D341Med (cell line): Measurements from ENCODE around the gene SMIM38.
"Not testable (repeated sequence)": the region's sequence is repeated elsewhere in the genome, so short reads cannot be mapped to it uniquely, and the experiment has no call there.

Source experiments
- DNase-seq: peaks from one replicate; pipeline ENCODE4 v3.0.0; 2012; ENCODE audit warnings: low spot score

Gene SMIM38

DNA sequence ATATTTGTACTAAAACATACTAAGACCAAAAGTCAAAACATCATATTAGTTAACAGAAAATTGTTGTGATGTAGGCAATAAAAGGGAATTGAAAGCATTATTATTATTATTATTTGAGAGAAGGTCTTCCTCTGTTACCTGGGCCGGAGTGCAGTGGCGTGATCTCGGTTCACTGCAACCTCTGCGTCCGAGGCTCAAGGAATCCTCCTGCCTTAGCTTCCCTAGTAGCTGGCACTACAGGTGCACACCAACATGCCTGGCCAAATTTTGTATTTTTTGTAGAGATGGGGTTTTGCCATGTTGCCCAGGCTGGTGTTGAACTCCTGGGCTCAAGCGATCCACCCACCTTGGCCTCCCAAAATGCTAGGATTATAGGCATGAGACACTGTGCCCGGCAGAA, 15.6 kb upstream of the SMIM38 start:
- not testable (repeated sequence) for DNase-seq

DNA sequence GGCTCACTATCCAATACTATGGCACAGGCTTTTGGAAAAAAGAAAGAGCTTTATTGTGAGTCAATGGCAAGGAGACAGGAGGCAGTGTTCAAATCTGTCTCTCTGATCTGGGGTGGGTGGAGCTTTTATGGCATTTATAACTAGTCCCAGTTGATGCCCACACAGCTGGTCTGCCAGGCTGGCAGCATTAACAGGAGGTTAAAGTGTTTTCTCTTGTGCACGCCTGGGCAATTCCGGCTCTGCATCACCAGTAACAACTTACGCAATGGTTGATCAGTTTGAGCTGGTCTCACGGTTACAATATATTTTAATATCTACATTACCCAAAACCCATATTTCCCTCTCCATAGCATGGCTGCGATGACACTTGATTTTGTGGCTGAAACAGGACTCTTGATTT, 15.1 kb upstream of the SMIM38 start:
- DNase-seq = no peak

DNA sequence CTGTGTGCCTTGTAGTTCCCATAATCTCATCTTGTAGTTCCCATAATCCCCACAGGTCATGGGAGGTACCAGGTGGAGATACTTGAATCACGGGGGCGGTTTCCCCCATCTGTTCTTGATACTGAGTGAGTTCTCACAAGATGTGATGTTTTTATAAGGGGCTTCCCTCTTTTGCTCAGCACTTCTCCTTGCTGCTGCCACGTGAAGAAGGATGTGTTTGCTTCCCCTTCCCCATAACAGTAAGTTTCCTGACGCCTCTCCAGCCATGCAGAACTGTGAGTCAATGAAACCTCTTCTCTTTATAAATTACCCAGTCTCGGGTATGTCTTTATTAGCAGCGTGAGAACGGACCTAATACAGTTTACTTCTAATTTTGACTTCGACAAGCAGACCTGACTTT, 14.0 kb upstream of the SMIM38 start:
- DNase-seq = no peak

- no peak for DNase-seq
These were observed 12.8 kb upstream of the SMIM38 start for GRCh38 chr11:69142895-69143294.

GRCh38 chr11:69144316-69145049, 11.3 kb upstream of the SMIM38 start:
- no peak for DNase-seq

GRCh38 chr11:69145050-69145380, 10.7 kb upstream of the SMIM38 start:
- DNase-seq = no peak

GRCh38 chr11:69148377-69148762, 7.4 kb upstream of the SMIM38 start:
- no peak for DNase-seq

GRCh38 chr11:69148806-69149205, 6.9 kb upstream of the SMIM38 start:
- no peak for DNase-seq

- DNase-seq = not testable (repeated sequence)
These were observed 6.2 kb upstream of the SMIM38 start for GRCh38 chr11:69149338-69150045.

DNA sequence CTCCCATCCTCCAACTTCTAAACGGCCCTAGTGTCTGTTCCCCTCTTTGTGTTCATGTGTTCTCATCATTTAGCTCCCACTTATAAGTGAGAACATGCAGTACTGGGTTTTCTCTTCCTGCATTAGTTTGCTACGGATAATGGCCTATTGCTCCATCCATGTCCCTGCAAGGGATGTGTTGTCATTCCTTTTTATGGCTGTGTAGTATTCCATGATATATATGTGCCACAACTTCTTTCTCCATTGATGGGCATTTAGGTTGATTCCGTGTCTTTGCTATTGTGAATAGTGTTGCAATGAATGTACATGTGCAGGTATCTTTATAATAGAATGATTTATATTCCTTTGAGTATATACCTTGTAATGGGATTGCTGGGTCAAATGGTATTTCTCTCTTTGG, 5.6 kb upstream of the SMIM38 start:
- DNase-seq = no peak

DNA sequence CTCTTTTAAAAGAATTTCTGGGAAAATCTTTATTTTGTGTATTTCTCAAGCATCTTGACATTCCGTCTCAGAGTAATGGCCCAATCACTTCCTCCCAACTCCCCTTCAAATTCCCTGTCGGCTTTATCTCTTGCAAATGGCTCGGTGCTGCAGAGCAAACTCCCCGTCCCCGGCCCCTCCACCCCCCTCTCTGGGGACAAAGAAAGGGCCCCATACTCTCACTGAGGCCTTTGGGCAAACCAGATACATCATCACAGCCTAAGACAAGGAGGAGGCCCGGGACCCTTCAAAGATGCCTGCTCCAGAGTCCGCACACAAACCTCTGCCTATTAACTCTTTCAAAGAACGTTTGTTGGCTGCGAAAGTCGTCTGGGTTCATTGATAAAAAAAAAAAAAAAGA, 3.9 kb upstream of the SMIM38 start:
- no peak for DNase-seq

DNA sequence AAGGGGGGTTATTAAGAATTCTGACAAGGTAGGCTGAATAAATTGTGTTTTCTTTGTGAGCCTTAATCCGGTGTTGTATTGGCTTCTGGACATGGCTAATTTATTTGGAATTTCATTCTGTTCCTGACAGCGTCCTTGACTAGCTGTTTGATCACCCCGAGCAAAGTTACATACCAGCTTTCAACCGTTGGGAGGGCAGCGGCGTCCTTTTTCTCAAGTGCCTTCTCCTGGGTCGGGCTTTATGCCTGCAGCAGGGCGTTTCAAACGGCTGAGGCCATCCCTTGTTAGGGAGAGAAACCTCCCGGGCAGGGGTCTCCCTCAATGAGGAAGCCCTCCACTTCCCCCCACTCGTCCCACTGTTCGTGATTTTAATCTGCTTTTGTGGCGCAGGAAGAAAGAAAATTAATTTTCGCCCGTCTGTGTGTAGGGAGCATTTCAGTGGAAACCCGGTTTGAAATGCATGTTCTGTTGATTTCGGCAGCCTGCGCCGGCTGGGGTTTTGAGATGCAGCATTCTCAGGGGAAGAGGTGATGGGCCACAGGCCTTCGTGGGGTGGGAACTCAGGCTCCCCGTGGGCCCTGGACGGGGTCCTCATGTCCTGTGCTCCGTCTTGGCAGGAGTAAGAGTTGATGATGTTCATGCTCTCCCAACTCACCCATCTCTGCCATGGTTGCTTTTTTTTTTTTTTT, 2.9 kb upstream of the SMIM38 start:
- no peak for DNase-seq

- no peak for DNase-seq
These were observed 2.1 kb upstream of the SMIM38 start for GRCh38 chr11:69153661-69154060.

DNA sequence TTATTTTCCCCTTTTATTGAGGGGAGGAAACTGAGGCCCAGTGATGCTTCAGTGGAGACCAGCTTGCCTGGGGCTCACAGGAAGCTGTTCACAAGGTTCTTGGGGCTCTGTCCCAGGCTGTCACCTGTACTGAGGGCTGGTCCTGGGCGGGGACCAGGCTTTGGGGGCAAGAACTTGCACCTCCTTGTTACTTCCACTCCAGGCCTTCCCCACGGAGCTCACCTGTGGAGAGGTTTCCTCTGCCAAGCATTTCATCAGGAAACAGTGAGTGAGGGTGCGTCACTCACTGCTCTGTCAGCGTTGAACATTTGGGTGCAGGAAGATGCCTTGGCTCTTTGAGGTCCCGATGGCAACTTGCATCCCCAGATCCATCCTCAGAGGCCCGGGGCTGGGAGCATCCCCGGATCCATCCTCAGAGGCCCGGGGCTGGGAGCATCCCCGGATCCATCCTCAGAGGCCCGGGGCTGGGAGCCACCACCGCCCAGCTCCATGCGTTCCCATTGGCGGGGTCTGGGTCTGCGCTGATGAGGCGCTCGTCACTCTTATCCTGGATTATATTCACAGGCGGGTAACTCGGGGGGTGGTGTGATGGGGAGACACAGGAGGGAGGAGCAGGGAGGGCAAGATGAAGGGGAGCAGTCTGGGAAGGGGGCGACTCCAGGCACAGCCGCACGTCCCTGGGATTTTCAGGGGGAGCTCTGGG, 1.4 kb upstream of the SMIM38 start:
- DNase-seq = no peak

DNA sequence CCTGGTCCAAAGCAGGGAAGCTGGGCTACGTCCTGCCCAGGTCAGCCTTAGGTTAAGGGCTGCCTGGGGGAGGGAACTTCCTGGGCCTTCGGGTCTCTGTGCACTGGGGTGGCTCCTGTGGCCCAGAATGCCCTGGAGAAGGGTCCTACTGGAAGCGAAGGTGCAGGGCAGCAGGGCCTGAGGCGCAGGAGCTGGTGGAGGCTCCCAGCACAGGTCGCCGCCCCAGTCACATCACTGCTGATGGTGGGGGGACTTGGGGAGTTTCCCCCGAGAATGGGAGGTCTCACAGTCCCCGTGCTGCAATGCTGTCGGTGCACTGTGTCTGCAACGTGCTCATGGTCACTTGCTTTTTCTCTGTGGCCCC, 815 bp upstream of the SMIM38 start:
- DNase-seq = no peak

- no peak for DNase-seq
These were observed 502 bp downstream of the SMIM38 start for GRCh38 chr11:69156235-69156639.

- DNase-seq = no peak
These were observed 979 bp downstream of the SMIM38 start for GRCh38 chr11:69156673-69157155.

- DNase-seq = no peak
These were observed 1.6 kb downstream of the SMIM38 start for GRCh38 chr11:69157156-69157821.

GRCh38 chr11:69157822-69158231, 2.1 kb downstream of the SMIM38 start:
- DNase-seq = no peak

DNA sequence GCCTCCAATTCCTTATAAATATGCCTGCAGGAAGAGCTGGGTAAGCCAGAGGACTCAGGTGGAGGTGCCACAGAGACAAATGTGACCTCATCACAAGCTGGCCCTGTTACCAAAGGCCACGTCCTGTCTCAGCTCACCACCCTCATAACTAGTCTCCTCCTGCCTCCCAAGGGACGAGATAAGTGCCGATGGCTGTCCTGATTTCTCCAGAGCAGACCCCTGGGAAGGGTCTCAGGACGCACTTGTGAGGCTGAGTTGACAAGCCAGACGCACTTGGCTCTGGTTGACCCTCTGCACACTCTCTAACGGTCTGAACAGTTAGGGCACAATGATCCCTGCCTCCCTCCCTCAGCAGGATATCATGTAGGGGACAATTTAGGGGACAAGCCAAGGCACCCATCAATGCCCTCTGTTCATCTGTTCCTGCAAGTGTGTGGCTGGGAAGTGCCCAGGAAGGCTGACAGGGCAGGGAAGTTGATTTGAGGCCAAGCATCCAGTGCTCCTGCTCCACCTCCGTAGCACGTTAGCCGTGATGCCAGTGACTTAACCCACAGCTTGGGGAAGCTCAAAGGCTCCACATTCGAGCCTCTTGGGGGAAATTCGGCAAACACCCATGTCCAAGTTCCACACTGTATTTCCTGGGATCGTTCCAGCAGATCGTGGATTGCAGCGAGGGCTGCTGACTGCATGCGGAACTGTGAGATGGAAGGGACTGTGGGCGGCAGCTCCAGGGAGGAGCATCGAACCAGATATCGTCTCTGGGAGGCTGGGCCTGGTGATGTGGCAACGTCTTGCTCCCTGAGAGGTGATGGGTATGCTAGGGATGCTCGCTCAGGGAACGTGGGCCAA, 2.8 kb downstream of the SMIM38 start:
- DNase-seq = no peak
